ENCODE measurements around the gene TCTN1.
"Not testable (repeated sequence)": the region's sequence is repeated elsewhere in the genome, so short reads cannot be mapped to it uniquely, and the experiment has no call there.

Gene TCTN1

DNA sequence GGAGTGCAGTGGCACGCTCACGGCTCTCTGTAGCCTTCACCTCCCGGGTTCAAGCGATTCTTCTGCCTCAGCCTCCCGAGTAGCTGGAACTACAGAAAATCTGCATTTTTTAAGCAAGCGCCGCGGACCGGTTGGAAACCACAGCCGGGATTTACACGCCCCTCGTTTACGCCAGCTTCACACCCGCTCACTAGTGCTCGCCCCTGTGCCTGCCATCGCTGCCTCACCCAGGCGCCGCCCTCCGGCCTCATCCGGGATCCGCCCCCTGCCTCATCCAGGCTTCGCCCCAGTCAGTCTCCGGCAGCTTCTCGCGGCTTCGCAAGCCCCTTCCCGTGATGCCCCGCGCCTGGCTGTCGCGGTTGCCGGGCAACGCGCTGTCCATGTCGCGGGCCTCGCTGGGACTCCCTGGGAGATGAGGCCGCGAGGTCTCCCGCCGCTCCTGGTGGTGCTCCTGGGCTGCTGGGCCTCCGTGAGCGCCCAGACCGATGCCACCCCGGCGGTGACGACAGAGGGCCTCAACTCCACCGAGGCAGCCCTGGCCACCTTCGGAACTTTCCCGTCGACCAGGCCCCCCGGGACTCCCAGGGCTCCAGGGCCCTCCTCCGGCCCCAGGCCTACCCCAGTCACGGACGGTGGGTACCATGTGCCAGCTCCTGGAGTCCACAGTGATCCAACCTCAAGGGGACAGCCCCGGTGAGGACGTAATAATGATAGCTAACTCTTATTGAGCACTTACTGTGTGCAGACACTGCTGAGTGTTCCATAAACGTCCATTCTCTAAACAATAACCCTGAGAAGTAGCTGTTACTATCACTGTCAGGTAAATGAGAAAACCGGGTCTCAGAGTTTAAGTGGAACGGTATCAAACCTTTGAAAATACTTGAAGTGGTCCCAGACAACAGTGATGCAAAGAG, at the start of gene TCTN1:
TCTN1 (plus strand) TSS at position 359 of the 914 bp plus-strand sequence; CDS start at position 413, 54 bp downstream.
- peak; percentile 89 for DNase-seq

DNA sequence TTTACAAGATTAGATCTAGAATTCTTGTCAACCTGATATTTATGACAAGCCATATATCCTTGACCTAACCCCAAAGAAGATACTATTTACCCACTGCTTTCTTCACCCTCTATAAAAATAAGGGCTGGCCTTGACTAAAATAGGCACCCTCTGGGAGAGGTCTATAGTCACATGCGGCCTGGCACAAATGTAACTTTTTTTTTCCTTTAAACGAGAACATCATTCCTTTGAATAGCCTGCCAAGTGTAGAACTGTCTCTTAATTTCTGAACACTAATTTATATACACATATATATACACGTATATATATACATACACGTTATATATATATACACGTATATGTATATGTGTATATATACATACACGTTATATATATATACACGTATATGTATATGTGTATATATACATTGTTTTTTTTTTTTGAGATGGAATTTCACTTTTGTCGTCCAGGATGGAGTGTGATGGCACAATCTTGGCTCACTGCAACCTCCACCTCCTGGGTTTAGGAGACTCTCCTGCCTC, 49.4 kb upstream of the TCTN1 start:
- no peak for DNase-seq

DNA sequence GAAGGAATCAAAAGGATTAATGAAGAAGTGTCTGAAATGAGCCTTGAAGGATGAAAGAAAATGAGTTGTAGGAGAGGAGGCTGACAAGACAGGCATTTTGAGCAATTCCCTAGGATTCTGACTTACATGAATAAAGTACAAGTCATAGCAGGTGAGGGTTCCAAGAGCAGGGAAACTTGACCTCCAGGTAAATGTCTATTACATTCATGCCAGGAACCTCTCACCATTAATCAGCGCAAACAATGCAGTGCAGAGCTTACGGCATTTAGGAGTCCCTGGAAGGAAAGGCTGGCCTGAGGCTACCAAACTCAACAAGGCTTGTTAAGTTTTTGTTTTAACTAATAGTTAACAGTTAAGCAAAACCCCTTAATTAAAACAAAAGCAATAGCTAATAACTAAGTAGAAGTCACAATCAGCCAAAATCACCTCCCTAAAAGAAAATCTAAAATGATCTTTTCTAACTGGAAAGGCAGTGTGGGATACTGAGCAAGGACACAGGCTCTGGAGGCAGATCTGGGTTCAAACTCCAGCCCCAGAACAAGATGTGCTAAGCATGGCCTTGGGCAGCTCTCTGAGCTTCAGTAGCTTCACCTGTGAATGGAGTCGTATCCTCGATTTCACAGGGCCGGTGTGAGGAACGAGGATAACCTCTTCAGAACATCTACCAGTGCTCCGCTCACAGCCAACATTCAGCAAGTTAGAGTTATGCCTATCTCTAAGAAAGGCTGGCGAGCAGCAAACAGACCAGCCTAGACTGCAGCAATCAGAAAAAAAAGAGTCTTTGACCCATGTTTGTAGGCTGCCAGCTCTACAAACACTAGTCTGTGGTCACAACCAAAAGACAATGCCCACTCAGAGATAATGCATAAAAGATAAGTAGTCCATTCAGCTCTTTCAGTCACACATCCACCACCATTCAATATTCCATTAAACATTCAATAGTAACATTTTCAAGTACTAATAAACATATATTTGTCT, 47.7 kb upstream of the TCTN1 start:
- DNase-seq = no peak

DNA sequence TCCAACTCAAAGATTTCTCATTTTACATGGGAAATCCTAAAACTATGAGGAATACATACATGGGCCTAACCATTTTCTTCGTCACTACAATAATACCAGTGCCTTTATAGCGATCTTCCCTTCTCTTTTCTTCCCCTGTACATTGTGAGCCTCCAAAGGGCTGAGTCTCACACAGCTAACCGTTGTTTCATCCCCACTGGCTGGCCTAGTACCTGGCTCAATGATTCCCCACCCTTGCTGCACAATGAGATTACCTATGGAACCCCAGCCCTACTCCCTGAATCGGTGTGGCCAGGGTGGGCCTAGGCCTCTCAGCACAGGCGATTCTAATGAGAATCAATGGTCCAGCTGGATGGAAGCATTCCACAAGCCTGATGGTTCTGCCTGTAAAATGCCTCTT, 46.9 kb upstream of the TCTN1 start:
- DNase-seq = no peak

GRCh38 chr12:110568752-110569151, 45.2 kb upstream of the TCTN1 start:
- DNase-seq = no peak

GRCh38 chr12:110569838-110570237, 44.1 kb upstream of the TCTN1 start:
- not testable (repeated sequence) for DNase-seq

DNA sequence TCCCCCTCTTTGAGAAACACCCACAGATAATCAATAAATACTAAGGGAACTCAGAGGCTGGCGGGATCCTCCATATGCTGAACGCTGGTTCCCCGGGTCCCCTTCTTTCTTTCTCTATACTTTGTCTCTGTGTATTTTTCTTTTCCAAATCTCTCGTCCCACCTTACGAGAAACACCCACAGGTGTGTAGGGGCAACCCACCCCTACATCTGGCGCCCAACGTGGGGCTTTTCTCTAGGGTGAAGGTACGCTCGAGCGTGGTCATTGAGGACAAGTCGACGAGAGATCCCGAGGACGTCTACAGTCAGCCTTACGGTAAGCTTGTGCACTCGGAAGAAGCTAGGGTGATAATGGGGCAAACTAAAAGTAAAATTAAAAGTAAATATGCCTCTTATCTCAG, 43.1 kb upstream of the TCTN1 start:
- not testable (repeated sequence) for DNase-seq

DNA sequence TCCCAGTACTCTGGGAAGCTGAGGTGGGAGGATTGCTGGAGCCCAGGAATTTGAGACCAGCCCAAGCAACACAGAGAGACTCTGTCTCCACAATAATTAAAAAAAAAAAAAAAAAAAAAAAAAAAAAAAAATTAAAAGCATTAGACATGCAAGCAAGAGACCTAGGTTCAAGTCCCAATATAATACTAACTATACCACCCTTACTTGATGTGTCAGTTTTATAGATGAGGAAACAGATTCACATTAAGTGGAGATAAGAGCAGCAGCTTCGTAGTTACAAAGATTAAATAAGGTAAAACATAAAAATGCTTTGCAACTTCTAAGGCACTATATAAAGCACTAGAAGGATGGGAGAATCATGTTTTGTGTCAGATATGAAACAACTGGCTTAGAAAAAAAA, 39.9 kb upstream of the TCTN1 start:
- no peak for DNase-seq

GRCh38 chr12:110574717-110575230, 39.2 kb upstream of the TCTN1 start:
- not testable (repeated sequence) for DNase-seq

DNA sequence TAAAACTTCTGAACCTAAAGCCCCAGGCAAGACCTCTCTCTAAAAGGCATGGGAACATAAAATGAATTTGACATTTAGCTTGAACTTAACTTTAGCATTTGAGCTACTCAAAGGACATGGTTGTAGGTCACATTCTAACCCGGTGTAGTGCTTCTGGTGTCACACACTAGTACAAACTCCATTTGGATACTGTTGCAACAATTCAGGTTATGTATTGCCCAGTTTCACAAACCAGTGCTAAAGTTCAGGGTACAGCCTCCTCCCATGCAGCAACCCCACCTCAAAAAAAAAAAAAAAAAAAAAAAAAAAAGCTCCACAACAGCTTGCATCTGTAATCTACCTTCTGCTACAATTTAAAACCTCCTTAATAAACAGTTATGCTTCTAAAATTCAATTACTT, 38.6 kb upstream of the TCTN1 start:
- DNase-seq = no peak

GRCh38 chr12:110576504-110576903, 37.4 kb upstream of the TCTN1 start:
- no peak for DNase-seq

GRCh38 chr12:110577864-110578693, 35.9 kb upstream of the TCTN1 start:
- no peak for DNase-seq

GRCh38 chr12:110578694-110579534, 35.0 kb upstream of the TCTN1 start:
- no peak for DNase-seq

DNA sequence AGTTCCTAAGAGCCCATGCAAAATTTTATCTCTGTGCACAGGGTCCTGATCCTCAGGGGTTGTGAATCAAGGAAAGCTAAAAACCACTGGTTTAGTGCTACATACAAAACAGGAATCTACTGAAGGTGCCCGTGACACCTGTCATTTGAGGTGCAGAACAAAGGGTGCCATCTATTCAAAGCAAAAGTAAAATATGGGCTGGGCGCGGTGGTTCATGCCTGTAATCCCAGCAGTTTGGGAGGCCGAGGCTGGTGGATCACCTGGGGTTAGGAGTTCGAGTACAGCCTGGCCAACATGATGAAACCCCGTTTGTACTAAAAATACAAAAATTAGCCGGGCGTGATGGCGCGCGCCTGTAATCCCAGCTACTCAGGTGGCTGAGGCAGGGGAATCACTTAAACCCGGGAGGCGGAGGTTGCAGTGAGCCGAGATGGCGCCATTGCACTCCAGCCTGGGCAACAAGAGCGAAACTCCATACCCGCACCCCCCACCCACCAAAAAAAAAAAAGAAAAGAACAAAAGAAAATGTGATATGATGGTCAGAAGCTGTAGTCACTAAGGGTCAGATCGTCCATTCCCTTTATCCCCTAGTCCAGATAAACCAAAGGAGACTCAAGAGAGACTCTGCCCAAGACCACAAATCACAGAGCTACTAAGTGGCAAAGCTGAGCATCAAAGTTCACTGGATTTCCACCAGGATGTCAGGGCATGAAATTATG, 34.2 kb upstream of the TCTN1 start:
- DNase-seq = no peak

GRCh38 chr12:110581931-110582275, 32.0 kb upstream of the TCTN1 start:
- DNase-seq = no peak

GRCh38 chr12:110582276-110583136, 31.4 kb upstream of the TCTN1 start:
- DNase-seq = no peak

DNA sequence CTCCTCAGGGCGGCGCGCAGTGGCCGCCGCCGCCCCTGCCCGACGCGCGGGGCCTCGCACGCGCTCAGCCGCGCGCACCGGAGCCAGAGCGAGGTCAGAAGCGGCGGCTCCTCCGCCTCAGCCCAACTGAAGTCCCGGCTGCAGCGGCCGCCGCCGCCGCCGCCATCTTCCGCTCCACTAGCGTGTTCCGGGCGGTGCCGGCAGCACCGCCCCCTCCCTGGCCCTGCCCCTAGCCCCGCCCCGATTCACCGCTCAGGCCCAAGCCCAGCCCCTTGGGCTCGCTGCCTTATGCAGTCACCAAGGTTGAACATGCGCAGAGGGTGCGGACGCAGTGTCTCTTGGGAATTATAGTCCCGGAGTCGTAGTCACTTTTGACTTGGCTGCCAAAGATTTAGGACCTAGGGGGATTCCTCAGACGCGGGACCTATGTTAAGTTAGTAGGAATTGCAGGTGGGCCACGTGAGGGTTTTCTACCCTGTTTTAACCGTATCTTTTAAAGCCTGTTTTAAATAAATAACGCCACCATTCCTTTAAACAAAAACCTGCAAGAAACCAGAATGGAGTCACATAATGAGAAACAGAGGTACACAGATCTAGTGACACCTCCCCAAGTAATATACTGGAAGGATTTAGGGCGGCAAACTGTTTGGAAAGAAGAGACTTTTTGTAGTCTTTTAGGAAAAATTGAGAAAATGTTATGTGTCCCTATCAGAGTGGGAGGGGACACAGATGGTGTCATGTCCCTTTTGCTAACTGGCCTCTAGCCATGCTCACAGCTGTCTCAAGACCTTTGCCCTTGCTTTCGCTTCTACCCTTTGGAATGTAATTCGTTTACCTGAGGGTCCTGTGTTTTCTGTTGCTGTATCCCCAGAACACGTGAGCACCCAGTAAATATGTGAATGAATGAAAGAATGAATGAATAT, 30.5 kb upstream of the TCTN1 start, which contains the start of gene PPTC7:
PPTC7 (minus strand) TSS at position 182 of the 923 bp plus-strand sequence. CDS start 287 bp downstream, outside the sequence.
- peak; percentile 85 for DNase-seq

DNA sequence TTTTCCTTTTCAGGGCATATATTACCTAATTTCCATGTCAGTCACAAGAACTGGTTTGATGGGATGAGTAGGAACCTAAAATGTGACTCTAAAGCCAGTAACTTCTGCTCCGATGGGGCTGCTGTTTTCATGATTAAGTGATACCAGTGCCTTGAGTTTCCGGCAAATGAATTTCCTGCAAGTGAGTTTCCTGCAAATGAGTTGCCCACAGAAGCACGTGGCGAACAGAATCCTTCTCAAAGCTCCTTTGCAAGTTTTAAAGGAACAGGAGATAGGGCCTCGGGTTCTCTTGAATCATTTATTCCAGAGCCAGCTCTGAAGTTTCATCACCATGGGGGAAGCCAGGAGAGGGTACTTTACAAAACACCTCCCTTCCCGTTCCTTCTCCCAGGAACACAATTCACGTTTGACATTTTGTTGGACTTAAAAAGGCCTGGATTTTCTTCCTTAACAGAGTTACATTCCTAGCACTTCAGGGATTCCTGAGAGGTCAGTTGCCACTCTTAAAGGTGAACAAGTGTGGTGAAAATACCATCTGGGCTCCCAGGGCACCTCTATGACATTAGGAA, 28.6 kb upstream of the TCTN1 start:
- DNase-seq = no peak
